ENCODE data around the gene EFHB.
A peak's percentile ranks its signal among the peaks of the same experiment; 100 is the strongest.
"Not testable (repeated sequence)": the region's sequence is repeated elsewhere in the genome, so short reads cannot be mapped to it uniquely, and the experiment has no call there.

Gene EFHB

GRCh38 chr3:19934098-19934566 lies at the start of gene EFHB:
Gene EFHB (minus strand): TSS chr3:19934217. CDS start chr3:19934018, 199 bp downstream.
- Histone ChIP-seq H3K36me3 (ENCODE audit: insufficient read depth, low read length) (no peaks in the 10 kb centered on the region), H3K4me1 (ENCODE audit: insufficient read depth, low read length) (no peaks in the 10 kb centered on the region), H3K9me3 (ENCODE audit: control insufficient read depth, insufficient read depth, low read length) (no peaks in the 10 kb centered on the region), H3K9ac (ENCODE audit: low read depth, low read length) (peak within 1 kb of the TSS; percentile 65; the same call in 1 of the 2 replicates)

- Histone ChIP-seq H3K36me3 (ENCODE audit: insufficient read depth, low read length) (peaks cover 6% of the 10 kb centered on the region), H3K4me1 (ENCODE audit: insufficient read depth, low read length) (no peaks in the 10 kb centered on the region), H3K9ac (ENCODE audit: low read depth, low read length) (no peak overlapping the region), H3K9me3 (ENCODE audit: control insufficient read depth, insufficient read depth, low read length) (no peaks in the 10 kb centered on the region)
Observed at GRCh38 chr3:19972054-19972453, 38.0 kb upstream of the EFHB start.

- no peaks in the 10 kb centered on the region; the same call in 1 of the 2 replicates for H3K36me3 ChIP-seq (ENCODE audit: insufficient read depth, low read length)
- H3K4me1 ChIP-seq (ENCODE audit: insufficient read depth, low read length): no peaks in the 10 kb centered on the region
- H3K9me3 ChIP-seq (ENCODE audit: control insufficient read depth, insufficient read depth, low read length): no peaks in the 10 kb centered on the region
- H3K9ac ChIP-seq (ENCODE audit: low read depth, low read length): no peak overlapping the region
Observed at GRCh38 chr3:19970327-19970726, 36.3 kb upstream of the EFHB start.

GRCh38 chr3:19967812-19968211 lies 33.8 kb upstream of the EFHB start:
- H3K9ac ChIP-seq (ENCODE audit: low read depth, low read length): no peak overlapping the region
- no peaks in the 10 kb centered on the region for H3K9me3 ChIP-seq (ENCODE audit: control insufficient read depth, insufficient read depth, low read length)
- H3K36me3 ChIP-seq (ENCODE audit: insufficient read depth, low read length): no peaks in the 10 kb centered on the region
- no peaks in the 10 kb centered on the region for H3K4me1 ChIP-seq (ENCODE audit: insufficient read depth, low read length)

GRCh38 chr3:19967208-19967607 lies 33.2 kb upstream of the EFHB start:
- H3K4me1 ChIP-seq (ENCODE audit: insufficient read depth, low read length): no peaks in the 10 kb centered on the region
- no peaks in the 10 kb centered on the region for H3K36me3 ChIP-seq (ENCODE audit: insufficient read depth, low read length)
- H3K9me3 ChIP-seq (ENCODE audit: control insufficient read depth, insufficient read depth, low read length): no peaks in the 10 kb centered on the region
- no peak overlapping the region for H3K9ac ChIP-seq (ENCODE audit: low read depth, low read length)

GRCh38 chr3:19961960-19962359 lies 27.9 kb upstream of the EFHB start:
- H3K9ac ChIP-seq (ENCODE audit: low read depth, low read length): no peak overlapping the region
- H3K4me1 ChIP-seq (ENCODE audit: insufficient read depth, low read length): no peaks in the 10 kb centered on the region
- H3K36me3 ChIP-seq (ENCODE audit: insufficient read depth, low read length): peaks cover 3% of the 10 kb centered on the region; the same call in 1 of the 2 replicates
- no peaks in the 10 kb centered on the region for H3K9me3 ChIP-seq (ENCODE audit: control insufficient read depth, insufficient read depth, low read length)

GRCh38 chr3:19960696-19961095 lies 26.7 kb upstream of the EFHB start:
- no peaks in the 10 kb centered on the region for H3K9me3 ChIP-seq (ENCODE audit: control insufficient read depth, insufficient read depth, low read length)
- H3K9ac ChIP-seq (ENCODE audit: low read depth, low read length): no peak overlapping the region
- H3K4me1 ChIP-seq (ENCODE audit: insufficient read depth, low read length): no peaks in the 10 kb centered on the region
- H3K36me3 ChIP-seq (ENCODE audit: insufficient read depth, low read length): peaks cover 3% of the 10 kb centered on the region; the same call in 1 of the 2 replicates

- peaks cover 10% of the 10 kb centered on the region for H3K36me3 ChIP-seq (ENCODE audit: insufficient read depth, low read length)
- no peak overlapping the region for H3K9ac ChIP-seq (ENCODE audit: low read depth, low read length)
- H3K4me1 ChIP-seq (ENCODE audit: insufficient read depth, low read length): no peaks in the 10 kb centered on the region
Observed at GRCh38 chr3:19959505-19959904, 25.5 kb upstream of the EFHB start.

GRCh38 chr3:19957354-19957753 lies 23.3 kb upstream of the EFHB start:
- peaks cover 15% of the 10 kb centered on the region for H3K36me3 ChIP-seq (ENCODE audit: insufficient read depth, low read length)
- not testable (repeated sequence) for H3K4me1 ChIP-seq (ENCODE audit: insufficient read depth, low read length); H3K9ac ChIP-seq (ENCODE audit: low read depth, low read length); H3K9me3 ChIP-seq (ENCODE audit: control insufficient read depth, insufficient read depth, low read length)

More at GRCh38 chr3:19959505-19959904, 25.5 kb upstream of the EFHB start:
- H3K9me3 ChIP-seq (ENCODE audit: control insufficient read depth, insufficient read depth, low read length): no peaks in the 10 kb centered on the region

- Histone ChIP-seq H3K9me3 (ENCODE audit: control insufficient read depth, insufficient read depth, low read length) (no peaks in the 10 kb centered on the region), H3K9ac (ENCODE audit: low read depth, low read length) (no peak overlapping the region), H3K36me3 (ENCODE audit: insufficient read depth, low read length) (peaks cover 25% of the 10 kb centered on the region), H3K4me1 (ENCODE audit: insufficient read depth, low read length) (no peaks in the 10 kb centered on the region; the same call in none of the 2 replicates)
Observed at GRCh38 chr3:19954676-19955075, 20.7 kb upstream of the EFHB start.

GRCh38 chr3:19950316-19950715 lies 16.3 kb upstream of the EFHB start:
- Histone ChIP-seq H3K4me1 (ENCODE audit: insufficient read depth, low read length) (no peaks in the 10 kb centered on the region; the same call in none of the 2 replicates), H3K9ac (ENCODE audit: low read depth, low read length) (no peak overlapping the region), H3K9me3 (ENCODE audit: control insufficient read depth, insufficient read depth, low read length) (no peaks in the 10 kb centered on the region), H3K36me3 (ENCODE audit: insufficient read depth, low read length) (peaks cover 23% of the 10 kb centered on the region)

GRCh38 chr3:19948226-19948591 lies 14.2 kb upstream of the EFHB start:
- Histone ChIP-seq H3K36me3 (ENCODE audit: insufficient read depth, low read length) (peaks cover 12% of the 10 kb centered on the region), H3K4me1 (ENCODE audit: insufficient read depth, low read length) (no peaks in the 10 kb centered on the region; the same call in none of the 2 replicates), H3K9ac (ENCODE audit: low read depth, low read length) (peak overlapping the region; percentile 95), H3K9me3 (ENCODE audit: control insufficient read depth, insufficient read depth, low read length) (no peaks in the 10 kb centered on the region)

- H3K36me3 ChIP-seq (ENCODE audit: insufficient read depth, low read length): peaks cover 11% of the 10 kb centered on the region
- H3K9ac ChIP-seq (ENCODE audit: low read depth, low read length): peak overlapping the region; percentile 95
- H3K9me3 ChIP-seq (ENCODE audit: control insufficient read depth, insufficient read depth, low read length): no peaks in the 10 kb centered on the region
- no peaks in the 10 kb centered on the region; the same call in none of the 2 replicates for H3K4me1 ChIP-seq (ENCODE audit: insufficient read depth, low read length)
Observed at GRCh38 chr3:19947549-19948225, 13.7 kb upstream of the EFHB start.

- Histone ChIP-seq H3K36me3 (ENCODE audit: insufficient read depth, low read length) (peaks cover 8% of the 10 kb centered on the region), H3K9ac (ENCODE audit: low read depth, low read length) (peak within 1 kb of the TSS; percentile 95), H3K9me3 (ENCODE audit: control insufficient read depth, insufficient read depth, low read length) (no peaks in the 10 kb centered on the region), H3K4me1 (ENCODE audit: insufficient read depth, low read length) (no peaks in the 10 kb centered on the region; the same call in none of the 2 replicates)
Observed at GRCh38 chr3:19946832-19947548, 13.0 kb upstream of the EFHB start, which contains the start of gene RAB5A. Gene RAB5A (plus strand): TSS chr3:19947097. CDS start chr3:19950899, 3,802 bp downstream.
